Lower leg skin (tissue), 4 donors: ENCODE data around the gene PLEKHM1. TPM values are rescaled to one million over a fixed set of nuclear protein-coding genes. Genes with fewer than 3 reads are reported as not detected.

Source experiments
- DNase-seq, 2 donors: peaks; one replicate each; pipeline ENCODE4 v3.0.0-alpha.2; 2019; ENCODE audit warnings: low spot score in 2 of 2
- H3K4me3 ChIP-seq: fragments of 200-600 bp; sonication (generic); 2 replicates; pipeline ENCODE4 v1.5.1; 2017; ENCODE audit warnings: mild to moderate bottlenecking, low read depth; ENCODE audit not compliant: poor library complexity, severe bottlenecking
- POLR2A ChIP-seq, 2 donors: fragments of 450-650 bp; IDR thresholded peaks; one replicate each; pipeline ENCODE4 v1.6.1; 2016 to 2017; ENCODE audit warnings: antibody characterized with exemption in 2 of 2, mild to moderate bottlenecking in 1 of 2, moderate library complexity in 1 of 2
- WGBS, 2 donors: methylation state at CpG; one replicate each; pipeline ENCODE4 v1.1.5; 2018; 5-methylcytosine and 5-hydroxymethylcytosine counted together
- intact Hi-C: fragments of 100-400 bp; cut with DNase I; formaldehyde crosslinking; loops from one replicate; pipeline ENCODE4 v1.15.0; 2023; ENCODE audit warnings: low total_unique reads
- total RNA-seq, 4 donors: library from RNA; depleted of rRNA; stranded (reverse); fragments of >200 nt; gene quantifications; one replicate each; pipeline ENCODE4 v1.1.0, GENCODE V29; 2016
- TF ChIP-seq, protein P1 (sequence below), 3 donors: fragments of 450-650 bp; IDR thresholded peaks; one replicate each; pipeline ENCODE4 v1.5.1; 2016; ENCODE audit warnings: antibody characterized with exemption in 3 of 3, mild to moderate bottlenecking in 3 of 3, moderate library complexity in 2 of 3

PLEKHM1 gene
- total RNA-seq, 4 donors from 2014 or later = 66.7 to 199 (median 130) TPM

GRCh38 chr17:45431531-45432404 lies 58.8 kb downstream of the PLEKHM1 start:
- TF ChIP-seq, protein P1, sequence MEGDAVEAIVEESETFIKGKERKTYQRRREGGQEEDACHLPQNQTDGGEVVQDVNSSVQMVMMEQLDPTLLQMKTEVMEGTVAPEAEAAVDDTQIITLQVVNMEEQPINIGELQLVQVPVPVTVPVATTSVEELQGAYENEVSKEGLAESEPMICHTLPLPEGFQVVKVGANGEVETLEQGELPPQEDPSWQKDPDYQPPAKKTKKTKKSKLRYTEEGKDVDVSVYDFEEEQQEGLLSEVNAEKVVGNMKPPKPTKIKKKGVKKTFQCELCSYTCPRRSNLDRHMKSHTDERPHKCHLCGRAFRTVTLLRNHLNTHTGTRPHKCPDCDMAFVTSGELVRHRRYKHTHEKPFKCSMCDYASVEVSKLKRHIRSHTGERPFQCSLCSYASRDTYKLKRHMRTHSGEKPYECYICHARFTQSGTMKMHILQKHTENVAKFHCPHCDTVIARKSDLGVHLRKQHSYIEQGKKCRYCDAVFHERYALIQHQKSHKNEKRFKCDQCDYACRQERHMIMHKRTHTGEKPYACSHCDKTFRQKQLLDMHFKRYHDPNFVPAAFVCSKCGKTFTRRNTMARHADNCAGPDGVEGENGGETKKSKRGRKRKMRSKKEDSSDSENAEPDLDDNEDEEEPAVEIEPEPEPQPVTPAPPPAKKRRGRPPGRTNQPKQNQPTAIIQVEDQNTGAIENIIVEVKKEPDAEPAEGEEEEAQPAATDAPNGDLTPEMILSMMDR (IDR thresholded peaks at IDR 0.05) = no peak
- TF ChIP-seq POLR2A (IDR thresholded peaks at IDR 0.05) = no peak
- peak overlapping the region; percentile 30 for H3K4me3 ChIP-seq
- intact Hi-C loops = no loop called here
- 0 to 1% methylated on average over 37 to 41 of the region's 64 CpGs for WGBS, 2 donors
- peak; percentile 86 to 96 for DNase-seq

DNA sequence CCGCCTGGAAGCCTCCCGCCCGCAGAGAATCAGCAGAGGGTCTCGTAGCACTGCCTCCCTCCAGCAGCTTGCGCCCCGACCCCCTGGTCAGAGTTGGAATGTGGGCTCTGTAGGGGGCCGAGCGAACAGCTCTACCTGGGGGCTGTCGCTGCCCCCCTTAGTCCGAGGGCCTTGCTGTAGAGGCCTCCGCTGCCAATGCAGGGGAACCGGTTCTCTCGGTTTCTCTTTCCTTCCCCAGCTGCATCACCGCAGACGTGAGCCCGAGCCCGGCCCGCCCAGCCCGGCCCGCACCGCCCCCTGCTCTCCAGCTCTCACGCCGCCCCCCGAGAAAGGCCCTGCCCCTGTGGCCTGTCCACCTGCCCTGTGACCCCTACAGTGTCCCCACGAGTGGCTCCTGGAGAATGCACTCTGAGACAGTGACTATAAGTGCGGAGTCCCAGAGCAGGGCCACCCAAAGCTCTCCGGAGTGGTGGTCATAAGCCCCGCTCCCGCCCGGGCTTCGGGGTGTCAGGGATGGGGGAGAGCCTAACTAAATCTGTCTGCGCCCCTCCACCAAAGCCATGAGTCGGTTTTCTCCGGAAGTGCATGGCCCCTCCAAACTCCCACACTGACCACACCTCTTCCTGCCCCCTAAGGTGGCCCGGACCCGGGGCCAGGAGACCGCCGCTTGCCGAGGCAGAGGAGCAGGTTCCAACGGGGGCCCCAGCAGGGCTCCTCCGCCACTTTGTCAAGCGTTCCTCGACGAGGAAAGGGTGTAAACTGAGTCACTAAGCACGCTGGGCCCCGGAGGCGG lies 59.6 kb downstream of the PLEKHM1 start:
- 11 to 24% methylated on average over 25 to 47 of the region's 47 CpGs for WGBS, 2 donors
- H3K4me3 ChIP-seq = peak overlapping the region; percentile 25
- intact Hi-C loops = no loop called here
- TF ChIP-seq, protein P1 (IDR thresholded peaks at IDR 0.05) = no peak
- peak in 1 of 2 donors; percentile 64 for DNase-seq

DNA sequence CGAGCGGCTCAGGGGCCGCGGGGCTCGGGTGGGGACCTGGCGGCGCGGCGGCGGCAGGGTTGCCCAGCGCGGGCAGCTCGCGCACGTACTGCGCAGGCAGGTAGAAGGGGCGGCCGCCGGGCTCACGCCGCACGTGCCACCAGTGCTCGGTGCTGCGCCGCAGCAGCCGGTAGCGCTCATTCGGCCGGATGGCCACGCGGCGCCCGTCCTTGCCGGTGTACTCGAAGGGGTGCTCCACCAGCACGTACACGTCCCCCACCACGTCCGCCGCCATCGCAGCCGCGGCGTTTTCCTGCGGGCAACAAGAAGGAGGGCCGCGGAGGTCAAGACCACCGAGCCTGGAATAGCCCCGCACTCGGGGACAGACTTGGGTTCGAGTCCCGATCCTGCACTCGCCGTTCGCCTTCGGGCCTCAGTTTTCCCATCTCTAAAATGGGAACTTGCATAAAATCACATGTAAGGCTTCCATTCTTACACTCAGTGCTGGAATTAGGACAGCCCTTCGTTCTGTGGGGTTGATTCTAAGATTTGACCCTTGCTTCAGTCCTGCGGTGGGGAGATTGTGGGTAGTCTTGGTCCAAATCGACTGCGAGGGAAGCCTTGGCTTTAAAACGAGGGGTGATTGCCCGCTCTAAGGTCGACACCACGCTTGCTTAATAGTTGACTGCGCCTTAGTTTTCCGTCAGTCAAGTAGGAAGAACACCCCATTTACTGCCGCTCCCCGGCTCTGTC lies 60.3 kb downstream of the PLEKHM1 start:
- intact Hi-C loops = no loop called here
- no peak for DNase-seq

GRCh38 chr17:45429339-45430005 lies 61.0 kb downstream of the PLEKHM1 start:
- DNase-seq = no peak
- 15 to 36% methylated on average over 46 to 67 of the region's 82 CpGs for WGBS, 2 donors

More for the DNA sequence above, 60.3 kb downstream of the PLEKHM1 start:
- 28 to 44% methylated on average over 46 to 66 of the region's 68 CpGs for WGBS, 2 donors
- no peak for TF ChIP-seq POLR2A (IDR thresholded peaks at IDR 0.05)
- TF ChIP-seq, protein P1 (IDR thresholded peaks at IDR 0.05) = no peak
- H3K4me3 ChIP-seq = no peak overlapping the region

More at GRCh38 chr17:45429339-45430005, 61.0 kb downstream of the PLEKHM1 start:
- TF ChIP-seq, protein P1 (IDR thresholded peaks at IDR 0.05) = no peak
- TF ChIP-seq POLR2A (IDR thresholded peaks at IDR 0.05) = no peak
- H3K4me3 ChIP-seq = no peak overlapping the region
- intact Hi-C loops = no loop called here
